Neural cell (in vitro differentiated cells): Measurements from ENCODE around the gene GPR183. TPM values are rescaled to one million over a fixed set of nuclear protein-coding genes. Genes with fewer than 3 reads are reported as not detected.

Source experiments
- H2AFZ ChIP-seq: fragments of 200-600, 300-800 bp; sonication (generic), shearing (Covaris generic); 2 replicates; pipeline ENCODE4 v1.6.0; 2014; ENCODE audit warnings: low read depth, mild to moderate bottlenecking, antibody characterized with exemption, low read length, moderate library complexity
- H3F3A ChIP-seq: fragments of 200-600 bp; shearing (Covaris generic); 2 replicates; pipeline ENCODE4 v1.6.1; 2016; ENCODE audit warnings: mild to moderate bottlenecking, moderate library complexity, mixed read lengths, antibody characterized with exemption, low read length; ENCODE audit not compliant: insufficient read depth, poor library complexity, severe bottlenecking
- H3K27ac ChIP-seq: fragments of 200-600, 300-800 bp; sonication (generic), shearing (Covaris generic); 2 replicates; pipeline ENCODE4 v1.5.1; 2014; ENCODE audit warnings: mild to moderate bottlenecking, low read length, moderate library complexity
- H3K27me3 ChIP-seq: fragments of 300-800, 200-600 bp; sonication (generic), shearing (Covaris generic); 2 replicates; pipeline ENCODE4 v1.6.0; 2014; ENCODE audit warnings: mild to moderate bottlenecking, low read depth, low read length, moderate library complexity; ENCODE audit not compliant: insufficient read depth
- H3K36me3 ChIP-seq: fragments of 300-800, 200-600 bp; sonication (generic), shearing (Covaris generic); 2 replicates; pipeline ENCODE4 v1.5.1; 2014; ENCODE audit warnings: mild to moderate bottlenecking, antibody characterized with exemption, low read length, moderate library complexity; ENCODE audit not compliant: insufficient read depth
- H3K4me2 ChIP-seq: fragments of 300-800, 200-600 bp; sonication (generic), shearing (Covaris generic); 2 replicates; pipeline ENCODE4 v1.6.0; 2014; ENCODE audit warnings: mild to moderate bottlenecking, low read length
- H3K4me3 ChIP-seq: fragments of 300-800, 200-600 bp; sonication (generic), shearing (Covaris generic); 2 replicates; pipeline ENCODE4 v1.5.1; 2014; ENCODE audit warnings: mild to moderate bottlenecking, low read length, moderate library complexity
- H3K79me2 ChIP-seq: fragments of 200-600 bp; shearing (Covaris generic); replicated peaks from 2 replicates; pipeline ENCODE4 v1.6.0; 2014; ENCODE audit warnings: mild to moderate bottlenecking, low read length, moderate library complexity; ENCODE audit not compliant: insufficient read depth
- H3K9ac ChIP-seq: fragments of 300-800, 200-600 bp; sonication (generic), shearing (Covaris generic); 2 replicates; pipeline ENCODE4 v1.6.1; 2016; ENCODE audit warnings: mild to moderate bottlenecking, low read length, mixed read lengths
- H3K9me2 ChIP-seq: fragments of 200-600 bp; shearing (Covaris generic); 2 replicates; pipeline ENCODE4 v1.6.1; 2016; ENCODE audit warnings: mild to moderate bottlenecking, low read length, mixed read lengths; ENCODE audit not compliant: insufficient read depth
- H3K9me3 ChIP-seq: fragments of 200-600, 300-800 bp; sonication (generic), shearing (Covaris generic); 2 replicates; pipeline ENCODE4 v1.6.1; 2016; ENCODE audit warnings: mild to moderate bottlenecking, mixed run types, low read length, moderate library complexity, mixed read lengths
- H4K20me1 ChIP-seq: fragments of 200-600 bp; shearing (Covaris generic); 2 replicates; pipeline ENCODE4 v1.6.1; 2016; ENCODE audit warnings: mild to moderate bottlenecking, mixed run types; ENCODE audit not compliant: insufficient read depth
- CTCF ChIP-seq: fragments of 450-650 bp; IDR thresholded peaks from 2 replicates; pipeline ENCODE4 v1.5.1; 2014; ENCODE audit warnings: antibody characterized with exemption, mild to moderate bottlenecking, moderate library complexity; ENCODE audit not compliant: poor library complexity, severe bottlenecking
- EP300 ChIP-seq: fragments of 450-650 bp; conservative IDR thresholded peaks from 2 replicates; pipeline ENCODE4 v1.6.1; 2014; ENCODE audit warnings: antibody characterized with exemption, mild to moderate bottlenecking, moderate library complexity; ENCODE audit not compliant: poor library complexity, severe bottlenecking
- EZH2 ChIP-seq: fragments of 200-600, 300-800 bp; shearing (Covaris generic), sonication (generic); IDR thresholded peaks from 2 replicates; pipeline ENCODE4 v1.6.1; 2014; ENCODE audit warnings: antibody characterized with exemption, low read length, borderline replicate concordance, mild to moderate bottlenecking; ENCODE audit not compliant: insufficient read depth, poor library complexity, severe bottlenecking
- MXI1 ChIP-seq: fragments of 450-650 bp; conservative IDR thresholded peaks from 2 replicates; pipeline ENCODE4 v1.6.1; 2014; ENCODE audit warnings: antibody characterized with exemption, mild to moderate bottlenecking; ENCODE audit not compliant: poor library complexity, severe bottlenecking
- POLR2AphosphoS5 ChIP-seq: IDR thresholded peaks from 2 replicates; pipeline ENCODE4 v1.6.1; 2012
- RAD21 ChIP-seq: fragments of 450-650 bp; conservative IDR thresholded peaks from 2 replicates; pipeline ENCODE4 v1.6.1; 2014; ENCODE audit warnings: antibody characterized with exemption, mild to moderate bottlenecking, moderate library complexity
- REST ChIP-seq: IDR thresholded peaks from 2 replicates; pipeline ENCODE4 v1.6.1; 2012; ENCODE audit warnings: borderline replicate concordance
- SMC3 ChIP-seq: fragments of 450-650 bp; conservative IDR thresholded peaks from 2 replicates; pipeline ENCODE4 v1.6.1; 2014; ENCODE audit warnings: antibody characterized with exemption, mild to moderate bottlenecking, moderate library complexity; ENCODE audit not compliant: poor library complexity
- TAF1 ChIP-seq: IDR thresholded peaks from 2 replicates; pipeline ENCODE4 v1.6.1; 2012; ENCODE audit warnings: low read depth
- polyA plus RNA-seq: library from polyadenylated mRNA; depleted of rRNA; stranded (reverse); fragments of >200 nt; gene quantifications from 2 replicates; pipeline ENCODE4 v1.2.3, GENCODE V29; 2014

GPR183 gene
- polyA plus RNA-seq, 1 donor from 2014 or later, result not detected

GRCh38 chr13:99287551-99287950, 19.6 kb downstream of the GPR183 start:
- H3K27me3 ChIP-seq, result no peaks in the 10 kb centered on the region
- no peak for TF ChIP-seq SMC3
- no peak for TF ChIP-seq EZH2
- no peak for TF ChIP-seq POLR2AphosphoS5
- TF ChIP-seq RAD21, result no peak
- no peak for TF ChIP-seq EP300
- TF ChIP-seq TAF1, result no peak
- no peak overlapping the region for H3K4me3 ChIP-seq
- no peaks in the 10 kb centered on the region for H3K9me2 ChIP-seq
- no peak overlapping the region for H3K9ac ChIP-seq
- H4K20me1 ChIP-seq, result no peaks in the 10 kb centered on the region
- H3K4me2 ChIP-seq, result no peak overlapping the region
- no peaks in the 10 kb centered on the region for H3K36me3 ChIP-seq
- no peak overlapping the region for H3K27ac ChIP-seq
- no peak overlapping the region for H2AFZ ChIP-seq
- H3K79me2 ChIP-seq, result no peaks in the 10 kb centered on the region
- H3F3A ChIP-seq, result no peaks in the 10 kb centered on the region
- no peaks in the 10 kb centered on the region for H3K9me3 ChIP-seq

- TF ChIP-seq CTCF, result no peak
- no peak for TF ChIP-seq POLR2AphosphoS5
- TF ChIP-seq MXI1, result no peak
- TF ChIP-seq EZH2, result no peak
- no peak for TF ChIP-seq RAD21
- no peak for TF ChIP-seq EP300
- TF ChIP-seq TAF1, result no peak
- TF ChIP-seq REST, result no peak
- no peak for TF ChIP-seq SMC3
- no peak overlapping the region for H3K4me2 ChIP-seq
- no peak overlapping the region for H3K9ac ChIP-seq
- no peaks in the 10 kb centered on the region for H3F3A ChIP-seq
- no peak overlapping the region for H2AFZ ChIP-seq
- no peaks in the 10 kb centered on the region for H3K36me3 ChIP-seq
- no peak overlapping the region for H3K4me3 ChIP-seq
- H3K27me3 ChIP-seq, result no peaks in the 10 kb centered on the region
- H3K79me2 ChIP-seq, result no peaks in the 10 kb centered on the region
- no peaks in the 10 kb centered on the region for H3K9me2 ChIP-seq
- no peaks in the 10 kb centered on the region for H4K20me1 ChIP-seq
- no peak overlapping the region for H3K27ac ChIP-seq
- H3K9me3 ChIP-seq, result no peaks in the 10 kb centered on the region
Observed at GRCh38 chr13:99285432-99286182, 21.6 kb downstream of the GPR183 start.
